Testis (tissue), 2 donors: ENCODE measurements around the gene IL7R.

ENCODE experiments used
- POLR2A ChIP-seq: fragments of 450-650 bp; IDR thresholded peaks from one replicate; pipeline ENCODE4 v1.6.1; 2017; ENCODE audit warnings: antibody characterized with exemption, mild to moderate bottlenecking, moderate library complexity
- TF ChIP-seq, protein P1 (sequence below), 3 experiments: fragments of 450-650 bp in 2 of 3; fragments of 200-600 bp in 1 of 3; sonication (generic) in 1 of 3; IDR thresholded peaks; one replicate each; pipeline ENCODE4 v1.5.1; 2016 to 2019; ENCODE audit warnings: antibody characterized with exemption in 3 of 3, mild to moderate bottlenecking in 2 of 3, moderate library complexity in 1 of 3

DNA sequence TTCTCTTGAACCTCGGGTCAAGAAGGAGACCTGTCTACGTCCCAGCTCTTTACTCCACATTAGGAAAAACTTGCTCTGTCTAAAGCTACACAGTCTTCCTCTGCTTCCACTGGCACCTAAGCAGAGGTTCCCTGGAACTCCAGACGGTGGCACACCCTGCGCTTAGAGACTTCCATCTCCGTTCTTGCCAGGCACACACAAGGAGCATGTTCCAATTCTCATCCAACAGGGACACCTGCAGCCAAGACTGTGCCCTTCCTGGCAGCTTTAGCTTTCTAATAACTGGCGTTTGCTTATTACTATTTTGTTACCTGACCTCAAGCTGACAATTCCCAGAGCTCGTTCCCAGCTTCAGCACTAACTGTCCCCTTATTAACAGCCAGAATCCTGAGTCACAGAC, 65.8 kb downstream of the IL7R start:
- TF ChIP-seq POLR2A: no peak
- TF ChIP-seq, protein P1, sequence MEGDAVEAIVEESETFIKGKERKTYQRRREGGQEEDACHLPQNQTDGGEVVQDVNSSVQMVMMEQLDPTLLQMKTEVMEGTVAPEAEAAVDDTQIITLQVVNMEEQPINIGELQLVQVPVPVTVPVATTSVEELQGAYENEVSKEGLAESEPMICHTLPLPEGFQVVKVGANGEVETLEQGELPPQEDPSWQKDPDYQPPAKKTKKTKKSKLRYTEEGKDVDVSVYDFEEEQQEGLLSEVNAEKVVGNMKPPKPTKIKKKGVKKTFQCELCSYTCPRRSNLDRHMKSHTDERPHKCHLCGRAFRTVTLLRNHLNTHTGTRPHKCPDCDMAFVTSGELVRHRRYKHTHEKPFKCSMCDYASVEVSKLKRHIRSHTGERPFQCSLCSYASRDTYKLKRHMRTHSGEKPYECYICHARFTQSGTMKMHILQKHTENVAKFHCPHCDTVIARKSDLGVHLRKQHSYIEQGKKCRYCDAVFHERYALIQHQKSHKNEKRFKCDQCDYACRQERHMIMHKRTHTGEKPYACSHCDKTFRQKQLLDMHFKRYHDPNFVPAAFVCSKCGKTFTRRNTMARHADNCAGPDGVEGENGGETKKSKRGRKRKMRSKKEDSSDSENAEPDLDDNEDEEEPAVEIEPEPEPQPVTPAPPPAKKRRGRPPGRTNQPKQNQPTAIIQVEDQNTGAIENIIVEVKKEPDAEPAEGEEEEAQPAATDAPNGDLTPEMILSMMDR (IDR thresholded peaks at IDR 0.05): no peak
